ENCODE data around the gene ICA1.

The ICA1 gene

GRCh38 chr7:8197994-8198698, 63.8 kb downstream of the ICA1 start:
- no peak for DNase-seq

DNA sequence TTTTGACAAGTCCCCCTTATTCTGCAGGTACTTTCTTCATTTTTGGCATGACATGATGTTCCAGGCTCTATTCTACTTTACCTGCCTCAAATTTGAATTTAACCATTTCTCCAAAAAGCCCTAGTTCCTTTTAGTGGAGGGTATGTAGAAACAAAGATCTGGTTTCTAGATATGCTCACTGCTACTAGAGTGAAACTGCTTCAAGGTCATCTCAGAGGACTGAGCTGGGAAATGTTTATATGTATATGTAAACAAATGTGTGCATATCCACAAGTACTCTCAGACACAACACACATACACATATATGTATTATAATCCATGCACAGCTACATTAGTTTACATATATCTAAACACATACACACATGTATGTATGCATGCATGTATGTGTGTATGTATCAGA, 69.1 kb downstream of the ICA1 start:
- no peak for DNase-seq

- DNase-seq, result peak; percentile 51
Observed at GRCh38 chr7:8190119-8190895, 71.7 kb downstream of the ICA1 start.

DNA sequence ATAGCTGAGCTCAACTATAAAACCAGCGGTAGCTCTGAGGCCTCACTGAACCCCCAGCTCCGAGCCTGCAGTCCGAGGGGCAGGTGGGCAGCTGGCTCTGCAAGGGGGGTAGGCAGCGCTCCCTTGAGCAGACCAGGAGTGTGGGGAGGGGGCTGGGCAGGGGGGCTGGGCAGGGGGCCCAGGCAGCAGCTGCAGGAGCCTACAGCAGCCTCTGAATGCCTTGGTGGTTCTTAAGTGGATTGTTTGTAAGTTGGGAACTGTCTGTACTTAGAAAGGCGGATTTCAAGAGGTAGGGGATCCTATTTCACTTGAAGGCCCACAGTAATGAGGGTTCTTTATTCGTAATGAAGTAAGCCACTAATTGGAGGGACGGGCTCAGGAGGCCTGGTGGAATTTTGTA, 72.3 kb downstream of the ICA1 start:
- DNase-seq, result peak; percentile 69

DNA sequence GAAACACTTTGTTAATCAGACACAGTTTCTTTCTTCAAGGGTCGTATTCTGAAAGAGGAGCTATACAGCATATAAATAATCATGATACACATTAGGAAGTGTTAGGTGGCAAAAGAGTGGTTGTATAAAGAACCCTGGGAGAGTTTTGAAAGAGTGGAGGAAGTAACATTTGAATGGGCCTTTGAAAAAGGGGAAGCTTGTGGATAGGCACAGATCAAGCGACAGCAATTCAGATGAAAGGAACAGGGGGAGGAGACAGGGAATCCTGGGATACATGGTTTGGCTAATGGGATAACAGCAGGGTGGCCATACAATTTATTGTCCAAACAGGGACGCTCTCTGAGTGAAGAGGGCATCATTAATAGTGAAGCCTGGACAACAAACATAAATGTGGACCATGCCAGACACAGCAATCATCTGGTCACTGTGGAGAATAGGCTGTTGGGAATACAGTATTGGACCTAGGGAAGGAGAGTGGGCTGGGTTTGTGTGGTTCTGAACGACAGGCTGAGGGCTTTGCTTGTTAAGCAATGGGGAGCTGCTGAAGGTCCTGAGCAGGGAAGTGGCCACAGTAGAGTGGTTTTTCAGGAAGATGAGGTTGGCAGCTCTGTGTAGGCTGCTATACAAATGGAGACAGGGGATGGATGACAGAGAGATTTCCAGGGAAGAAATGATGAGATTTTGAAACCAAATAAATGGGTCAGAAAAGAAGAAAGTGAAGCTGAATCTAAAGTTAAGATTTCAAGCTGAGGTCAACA, 75.9 kb downstream of the ICA1 start:
- DNase-seq, result no peak

GRCh38 chr7:8184221-8184620, 77.7 kb downstream of the ICA1 start:
- peak; percentile 83 for DNase-seq

GRCh38 chr7:8179486-8179885, 82.5 kb downstream of the ICA1 start:
- DNase-seq, result no peak

- no peak for DNase-seq
Observed at GRCh38 chr7:8178353-8178752, 83.6 kb downstream of the ICA1 start.

DNA sequence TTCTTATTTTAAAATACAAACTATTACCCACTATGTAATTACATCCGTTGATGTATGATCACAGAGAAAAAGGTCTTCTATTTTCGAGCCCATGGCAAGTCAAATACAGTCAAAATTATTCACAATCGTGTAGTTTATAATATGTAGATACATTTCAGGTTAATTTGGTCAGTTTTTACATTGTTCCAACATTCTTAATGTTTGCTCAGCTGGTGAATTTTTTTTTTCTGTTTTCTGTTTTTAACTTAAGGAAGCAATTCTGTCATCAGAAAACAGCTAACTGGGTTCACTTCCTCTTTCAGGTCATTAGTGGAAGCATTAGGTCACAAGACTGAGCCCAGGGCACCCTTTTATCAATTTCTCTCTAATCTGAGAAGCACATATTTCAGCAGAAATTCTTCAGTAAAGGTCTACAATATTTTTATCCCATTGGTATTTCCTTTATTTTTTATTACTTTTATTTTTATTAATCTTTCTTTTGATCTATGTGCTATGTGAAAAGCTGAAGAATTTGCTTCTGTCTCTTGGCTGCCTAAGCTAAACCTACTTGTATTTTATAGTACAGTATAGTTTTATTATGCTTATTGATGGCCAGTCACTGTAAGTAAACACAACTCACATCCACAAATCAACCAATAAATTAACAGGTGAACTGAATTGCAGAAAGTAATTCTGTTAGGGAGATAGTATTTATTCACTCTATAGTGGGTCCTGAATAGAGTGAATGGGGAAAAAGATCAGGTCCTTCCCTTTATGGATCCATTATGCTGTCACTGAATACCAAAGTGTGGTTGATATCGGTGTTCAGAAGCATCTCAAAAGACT, 84.6 kb downstream of the ICA1 start:
- DNase-seq, result no peak

- peak; percentile 60 for DNase-seq
Observed at GRCh38 chr7:8176370-8177081, 85.4 kb downstream of the ICA1 start.

DNA sequence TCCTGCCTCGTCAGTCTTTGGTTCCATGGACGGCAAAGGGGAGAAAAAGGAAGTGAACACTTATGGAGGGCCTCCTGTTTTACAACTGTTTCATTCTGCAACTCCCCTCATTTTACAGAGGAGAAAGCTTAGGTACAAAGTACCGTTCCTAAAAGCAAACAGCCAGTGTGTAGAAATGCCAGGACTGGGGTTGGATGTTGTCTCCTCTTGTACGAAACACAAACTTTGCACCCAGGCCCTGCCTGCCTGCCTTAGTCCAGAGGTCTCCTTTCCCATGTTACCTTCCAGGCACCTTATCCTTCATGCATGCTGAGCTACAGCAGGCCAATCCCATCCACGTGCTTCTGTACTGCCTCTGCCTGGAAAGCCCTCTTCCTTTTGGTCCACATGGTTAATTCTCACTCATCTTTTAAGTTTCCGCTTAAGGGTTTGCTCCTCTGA, 86.0 kb downstream of the ICA1 start:
- no peak for DNase-seq

- no peak for DNase-seq
Observed at GRCh38 chr7:8172372-8173354, 89.3 kb downstream of the ICA1 start.

- no peak for DNase-seq
Observed at GRCh38 chr7:8169171-8169570, 92.8 kb downstream of the ICA1 start.

DNA sequence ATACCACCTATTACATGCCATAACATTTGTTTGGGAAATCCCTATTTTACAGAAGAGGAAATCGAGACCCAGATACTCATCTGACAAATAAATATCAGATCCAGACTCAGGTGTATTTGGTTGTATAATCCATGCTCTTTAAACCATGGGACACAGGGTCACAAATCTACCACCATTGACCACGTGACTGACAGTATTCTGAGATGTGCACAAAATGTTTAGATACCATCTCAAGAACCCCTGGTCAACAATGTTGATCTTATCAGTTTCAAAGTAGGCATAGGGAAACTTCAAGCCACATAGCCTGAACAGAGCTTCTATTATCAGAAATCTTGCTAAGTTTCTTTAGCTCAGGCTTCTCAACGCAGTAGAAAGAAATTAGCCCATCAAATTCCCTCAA, 93.6 kb downstream of the ICA1 start:
- no peak for DNase-seq

- no peak for DNase-seq
Observed at GRCh38 chr7:8165150-8165549, 96.8 kb downstream of the ICA1 start.

DNA sequence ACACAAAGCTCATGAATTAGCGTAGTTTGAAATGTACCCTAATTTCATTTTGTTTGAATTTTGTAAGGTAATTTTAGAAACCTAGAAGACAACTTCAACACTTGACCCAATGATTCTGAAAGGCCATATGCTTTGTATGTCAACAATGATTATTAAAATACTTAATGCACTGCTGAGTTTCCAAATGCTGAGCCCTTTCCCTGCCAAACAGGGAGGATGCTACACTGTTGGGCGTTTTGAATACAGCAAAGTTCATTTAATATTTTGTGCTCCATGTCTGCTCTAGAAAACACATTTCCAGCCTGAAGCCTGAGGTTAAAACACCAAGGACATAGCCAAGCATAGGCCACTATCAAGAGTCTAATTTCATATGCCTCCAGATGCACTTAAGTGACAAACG, 99.8 kb downstream of the ICA1 start:
- DNase-seq, result no peak

GRCh38 chr7:8161364-8161828, 100.6 kb downstream of the ICA1 start:
- DNase-seq, result no peak

DNA sequence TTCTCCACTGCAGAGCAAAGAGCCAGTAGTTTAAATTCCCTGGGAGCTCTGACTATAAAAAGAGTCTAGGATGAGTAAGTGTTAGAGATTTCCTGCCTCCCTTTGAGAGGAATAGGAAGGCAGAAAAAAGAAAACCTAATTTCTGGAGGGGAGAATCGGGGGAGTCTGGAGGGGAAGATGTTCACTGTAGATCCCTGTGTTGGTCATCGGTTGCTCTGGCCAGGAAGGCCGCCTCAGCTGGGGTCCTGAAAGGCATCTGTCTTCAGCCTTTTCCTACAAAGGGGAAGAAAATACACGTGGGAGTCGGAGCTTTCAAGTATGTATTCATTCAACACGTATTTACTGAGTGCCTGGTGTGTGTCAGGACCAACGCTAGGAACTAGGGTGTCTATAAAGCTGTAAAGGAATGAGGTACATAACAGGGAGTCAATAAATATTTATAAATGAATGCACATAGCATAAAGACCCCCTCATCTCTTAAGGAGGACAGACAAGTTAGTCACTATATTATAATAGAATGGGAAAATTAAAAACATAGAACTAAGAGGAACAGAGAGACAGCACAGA, 101.1 kb downstream of the ICA1 start:
- no peak for DNase-seq

- no peak for DNase-seq
Observed at GRCh38 chr7:8160250-8160649, 101.7 kb downstream of the ICA1 start.

- no peak for DNase-seq
Observed at GRCh38 chr7:8159595-8159994, 102.4 kb downstream of the ICA1 start.

All from NCI-H1436 (cell line).